IMR-90 (cell line): ENCODE results near the gene NCOA7.

Experiments
- POLR2A ChIP-seq: IDR thresholded peaks from 2 replicates; pipeline ENCODE4 v1.6.1; 2012; ENCODE audit warnings: mild to moderate bottlenecking, low read depth, low read length
- RCOR1 ChIP-seq: IDR thresholded peaks from 2 replicates; pipeline ENCODE4 v1.6.1; 2012; ENCODE audit warnings: mild to moderate bottlenecking, low read length, improper control_type of control experiment; ENCODE audit not compliant: insufficient replicate concordance
- SMC3 ChIP-seq: fragments of 150-350 bp; IDR thresholded peaks from 2 replicates; pipeline ENCODE4 v1.6.1; 2016; ENCODE audit warnings: low read depth, mild to moderate bottlenecking, antibody characterized with exemption, low read length, moderate library complexity
- TF ChIP-seq, protein P1 (sequence below): conservative IDR thresholded peaks from 2 replicates; pipeline ENCODE4 v1.5.1; 2012; ENCODE audit warnings: mild to moderate bottlenecking, low read depth, low read length, improper control_type of control experiment

DNA sequence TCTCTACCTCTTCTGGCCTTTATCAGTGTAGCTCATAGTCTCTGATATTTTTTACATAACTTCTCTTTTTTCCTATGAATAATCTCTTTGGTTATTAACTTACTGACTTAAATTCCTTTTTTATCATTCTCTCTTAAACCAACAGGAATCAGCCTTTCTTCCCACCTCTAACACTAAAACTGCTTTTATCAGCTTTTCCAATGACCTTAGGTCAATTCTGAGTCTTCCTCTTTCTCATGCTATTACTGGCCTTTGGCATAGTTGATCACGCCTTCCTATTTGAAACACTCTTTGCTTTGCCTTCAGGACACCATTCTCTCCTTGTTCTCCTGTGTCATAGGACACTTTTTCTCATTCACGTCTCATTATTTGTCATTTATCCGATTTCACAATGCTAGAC lies 157.7 kb downstream of the NCOA7 start:
- TF ChIP-seq, protein P1, sequence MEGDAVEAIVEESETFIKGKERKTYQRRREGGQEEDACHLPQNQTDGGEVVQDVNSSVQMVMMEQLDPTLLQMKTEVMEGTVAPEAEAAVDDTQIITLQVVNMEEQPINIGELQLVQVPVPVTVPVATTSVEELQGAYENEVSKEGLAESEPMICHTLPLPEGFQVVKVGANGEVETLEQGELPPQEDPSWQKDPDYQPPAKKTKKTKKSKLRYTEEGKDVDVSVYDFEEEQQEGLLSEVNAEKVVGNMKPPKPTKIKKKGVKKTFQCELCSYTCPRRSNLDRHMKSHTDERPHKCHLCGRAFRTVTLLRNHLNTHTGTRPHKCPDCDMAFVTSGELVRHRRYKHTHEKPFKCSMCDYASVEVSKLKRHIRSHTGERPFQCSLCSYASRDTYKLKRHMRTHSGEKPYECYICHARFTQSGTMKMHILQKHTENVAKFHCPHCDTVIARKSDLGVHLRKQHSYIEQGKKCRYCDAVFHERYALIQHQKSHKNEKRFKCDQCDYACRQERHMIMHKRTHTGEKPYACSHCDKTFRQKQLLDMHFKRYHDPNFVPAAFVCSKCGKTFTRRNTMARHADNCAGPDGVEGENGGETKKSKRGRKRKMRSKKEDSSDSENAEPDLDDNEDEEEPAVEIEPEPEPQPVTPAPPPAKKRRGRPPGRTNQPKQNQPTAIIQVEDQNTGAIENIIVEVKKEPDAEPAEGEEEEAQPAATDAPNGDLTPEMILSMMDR: no peak
- no peak for TF ChIP-seq RCOR1
- TF ChIP-seq POLR2A: no peak
- TF ChIP-seq SMC3: no peak
